ENCODE results near the gene MYO18A. TPM values are rescaled to one million over a fixed set of nuclear protein-coding genes. Genes with fewer than 3 reads are reported as not detected.

The MYO18A gene
- total and polyA plus RNA-seq, 2 donors from 2014 or later, result 25.6 to 60.7 TPM

DNA sequence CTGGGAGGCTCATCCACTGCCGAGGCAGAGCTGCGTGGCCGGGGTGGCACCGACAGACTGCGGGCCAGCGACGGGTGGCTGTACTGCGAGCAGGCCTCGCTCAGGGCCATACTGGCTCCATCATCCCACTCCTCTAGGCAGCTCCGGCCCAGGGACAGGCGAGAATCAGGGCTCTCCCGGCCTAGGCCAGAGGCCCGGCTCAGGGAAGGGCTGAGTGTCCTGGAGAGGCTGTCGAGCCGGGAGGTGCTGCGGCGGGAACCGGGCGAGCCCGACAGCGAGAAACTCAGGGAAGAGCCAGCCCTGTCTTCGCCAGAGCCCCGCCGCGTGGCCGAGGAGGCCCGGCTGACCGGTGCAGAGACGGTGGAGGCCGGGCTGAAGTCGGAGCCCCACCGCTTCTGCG is 99.9 kb downstream of the MYO18A start:
- DNase-seq, result no peak
- peaks cover 4 to 17% (median 12%) of the 10 kb centered on the region in 3 donors for H3K4me1 ChIP-seq (ENCODE audit: control insufficient read depth in 2 of 3, insufficient read depth in 2 of 3, low read depth in 1 of 3, low read length in 3 of 3)
- no peak for FAIRE-seq
- no peak overlapping the region for H3K27ac ChIP-seq (ENCODE audit: low read depth in 2 of 2, low read length in 2 of 2)
- H3K9me3 ChIP-seq (ENCODE audit: control insufficient read depth in 2 of 3, insufficient read depth in 1 of 3, low read length in 3 of 3), result no peaks in the 10 kb centered on the region
- no peaks in the 10 kb centered on the region for H3K27me3 ChIP-seq (ENCODE audit: control insufficient read depth, insufficient read depth, low read length)
- TF ChIP-seq, protein P1, sequence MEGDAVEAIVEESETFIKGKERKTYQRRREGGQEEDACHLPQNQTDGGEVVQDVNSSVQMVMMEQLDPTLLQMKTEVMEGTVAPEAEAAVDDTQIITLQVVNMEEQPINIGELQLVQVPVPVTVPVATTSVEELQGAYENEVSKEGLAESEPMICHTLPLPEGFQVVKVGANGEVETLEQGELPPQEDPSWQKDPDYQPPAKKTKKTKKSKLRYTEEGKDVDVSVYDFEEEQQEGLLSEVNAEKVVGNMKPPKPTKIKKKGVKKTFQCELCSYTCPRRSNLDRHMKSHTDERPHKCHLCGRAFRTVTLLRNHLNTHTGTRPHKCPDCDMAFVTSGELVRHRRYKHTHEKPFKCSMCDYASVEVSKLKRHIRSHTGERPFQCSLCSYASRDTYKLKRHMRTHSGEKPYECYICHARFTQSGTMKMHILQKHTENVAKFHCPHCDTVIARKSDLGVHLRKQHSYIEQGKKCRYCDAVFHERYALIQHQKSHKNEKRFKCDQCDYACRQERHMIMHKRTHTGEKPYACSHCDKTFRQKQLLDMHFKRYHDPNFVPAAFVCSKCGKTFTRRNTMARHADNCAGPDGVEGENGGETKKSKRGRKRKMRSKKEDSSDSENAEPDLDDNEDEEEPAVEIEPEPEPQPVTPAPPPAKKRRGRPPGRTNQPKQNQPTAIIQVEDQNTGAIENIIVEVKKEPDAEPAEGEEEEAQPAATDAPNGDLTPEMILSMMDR (IDR thresholded peaks at IDR 0.05; ENCODE audit: borderline replicate concordance, extremely low read depth, insufficient read depth), result no peak
- no peak overlapping the region for H3K4me3 ChIP-seq (ENCODE audit: low read length in 3 of 3)
- H3K36me3 ChIP-seq (ENCODE audit: control insufficient read depth in 2 of 3, insufficient read depth in 3 of 3, low read length in 3 of 3), result peaks cover 2 to 28% (median 17%) of the 10 kb centered on the region in 3 donors
- intact Hi-C loops (cut with DNase I), result no loop called here
- no peak overlapping the region for H3K9ac ChIP-seq (ENCODE audit: low read length in 3 of 3)

DNA sequence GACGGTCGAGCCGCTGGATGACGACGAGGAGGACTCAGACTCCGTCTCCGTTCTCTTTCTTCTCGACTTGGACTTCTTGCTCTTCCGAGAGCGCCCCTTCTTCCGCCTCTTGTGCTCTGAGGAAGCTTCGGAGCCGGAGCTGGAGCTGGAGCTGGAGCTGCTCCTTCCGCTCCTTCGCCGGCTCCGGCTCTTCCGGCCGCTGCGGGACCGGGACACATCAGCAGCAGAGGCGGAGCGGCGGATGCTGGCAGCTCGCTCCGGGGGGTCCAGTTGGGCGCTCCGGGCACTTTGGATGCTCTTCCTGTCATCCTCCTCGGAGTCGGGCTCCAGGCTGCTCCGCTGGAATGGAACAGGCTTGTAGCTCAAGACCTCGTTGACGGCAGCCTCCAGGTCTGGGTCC is 100.3 kb downstream of the MYO18A start:
- TF ChIP-seq, protein P1 (IDR thresholded peaks at IDR 0.05; ENCODE audit: borderline replicate concordance, extremely low read depth, insufficient read depth), result no peak
- Histone ChIP-seq H3K27ac (ENCODE audit: low read depth in 2 of 2, low read length in 2 of 2) (no peak overlapping the region), H3K4me1 (ENCODE audit: control insufficient read depth in 2 of 3, insufficient read depth in 2 of 3, low read depth in 1 of 3, low read length in 3 of 3) (peaks cover 4 to 17% (median 12%) of the 10 kb centered on the region in 3 donors), H3K9ac (ENCODE audit: low read length in 3 of 3) (no peak overlapping the region), H3K9me3 (ENCODE audit: control insufficient read depth in 2 of 3, insufficient read depth in 1 of 3, low read length in 3 of 3) (no peaks in the 10 kb centered on the region), H3K4me3 (ENCODE audit: low read length in 3 of 3) (no peak overlapping the region), H3K27me3 (ENCODE audit: control insufficient read depth, insufficient read depth, low read length) (no peaks in the 10 kb centered on the region), H3K36me3 (ENCODE audit: control insufficient read depth in 2 of 3, insufficient read depth in 3 of 3, low read length in 3 of 3) (peaks cover 2 to 27% (median 17%) of the 10 kb centered on the region in 3 donors)
- DNase-seq (no peak), FAIRE-seq (no peak)
- intact Hi-C loops (cut with DNase I), result no loop called here

DNA sequence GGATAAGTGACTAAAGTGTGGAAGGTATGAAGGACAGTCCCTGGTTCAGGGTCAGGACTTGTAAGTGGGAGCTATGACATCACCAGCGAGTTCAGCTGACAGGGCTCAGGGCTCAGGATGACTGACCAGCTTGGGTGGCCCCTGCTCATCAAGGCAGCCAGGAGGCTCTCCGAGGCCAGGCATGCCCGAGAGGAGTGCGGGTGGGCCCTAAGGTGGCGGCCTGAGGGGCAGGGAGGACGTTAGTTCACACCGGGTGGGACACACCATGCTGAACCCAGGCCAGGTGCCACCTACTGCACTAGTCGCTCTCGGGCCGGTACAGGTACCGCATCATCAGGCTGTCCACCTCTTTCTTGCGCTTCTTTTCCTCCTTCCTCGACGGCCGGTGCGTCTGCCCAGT is 100.8 kb downstream of the MYO18A start:
- H3K4me1 ChIP-seq (ENCODE audit: control insufficient read depth in 2 of 3, insufficient read depth in 2 of 3, low read depth in 1 of 3, low read length in 3 of 3), result peaks cover 4 to 17% (median 12%) of the 10 kb centered on the region in 3 donors
- DNase-seq, result no peak
- no peaks in the 10 kb centered on the region for H3K27me3 ChIP-seq (ENCODE audit: control insufficient read depth, insufficient read depth, low read length)
- H3K27ac ChIP-seq (ENCODE audit: low read depth in 2 of 2, low read length in 2 of 2), result no peak overlapping the region
- no peak for FAIRE-seq
- peaks cover 2 to 22% (median 17%) of the 10 kb centered on the region in 3 donors for H3K36me3 ChIP-seq (ENCODE audit: control insufficient read depth in 2 of 3, insufficient read depth in 3 of 3, low read length in 3 of 3)
- H3K4me3 ChIP-seq (ENCODE audit: low read length in 3 of 3), result no peak overlapping the region
- intact Hi-C loops (cut with DNase I), result no loop called here
- H3K9me3 ChIP-seq (ENCODE audit: control insufficient read depth in 2 of 3, insufficient read depth in 1 of 3, low read length in 3 of 3), result no peaks in the 10 kb centered on the region
- TF ChIP-seq, protein P1 (IDR thresholded peaks at IDR 0.05; ENCODE audit: borderline replicate concordance, extremely low read depth, insufficient read depth), result no peak
- no peak overlapping the region for H3K9ac ChIP-seq (ENCODE audit: low read length in 3 of 3)

All from kidney (tissue), 14 donors.